Measurements from ENCODE around the gene ABCA1.
"Not testable (repeated sequence)": the region's sequence is repeated elsewhere in the genome, so short reads cannot be mapped to it uniquely, and the experiment has no call there.

The ABCA1 gene
- 0.19 to 1.1 (median 0.57) reads per million in 4 experiments for total RNA-seq

- DNase-seq = peak; percentile 58
Measured at GRCh38 chr9:104927912-104928740, at the start of gene ABCA1. TSS of gene ABCA1 (minus strand) at chr9:104928155. CDS start at chr9:104903679, 24,476 bp downstream.

- DNase-seq = no peak
Measured at GRCh38 chr9:104977580-104977979, 49.6 kb upstream of the ABCA1 start.

GRCh38 chr9:104977168-104977567 lies 49.2 kb upstream of the ABCA1 start:
- no peak for DNase-seq

- not testable (repeated sequence) for DNase-seq
Measured at GRCh38 chr9:104975966-104976595, 48.1 kb upstream of the ABCA1 start.

GRCh38 chr9:104974053-104974962 lies 46.4 kb upstream of the ABCA1 start:
- no peak for DNase-seq

- no peak for DNase-seq
Measured at GRCh38 chr9:104972242-104972866, 44.4 kb upstream of the ABCA1 start.

GRCh38 chr9:104971511-104971910 lies 43.6 kb upstream of the ABCA1 start:
- no peak for DNase-seq

- DNase-seq = no peak
Measured at GRCh38 chr9:104970271-104970987, 42.5 kb upstream of the ABCA1 start.

- no peak for DNase-seq
Measured at GRCh38 chr9:104969116-104969515, 41.2 kb upstream of the ABCA1 start.

- peak; percentile 78 for DNase-seq
Measured at GRCh38 chr9:104968025-104968982, 40.3 kb upstream of the ABCA1 start.

GRCh38 chr9:104963076-104963475 lies 35.1 kb upstream of the ABCA1 start:
- DNase-seq = no peak

GRCh38 chr9:104961701-104962359 lies 33.9 kb upstream of the ABCA1 start:
- no peak for DNase-seq

GRCh38 chr9:104961238-104961637 lies 33.3 kb upstream of the ABCA1 start:
- no peak for DNase-seq

GRCh38 chr9:104960662-104961061 lies 32.7 kb upstream of the ABCA1 start:
- no peak for DNase-seq

GRCh38 chr9:104958751-104959150 lies 30.8 kb upstream of the ABCA1 start:
- DNase-seq = no peak

- not testable (repeated sequence) for DNase-seq
Measured at GRCh38 chr9:104958006-104958405, 30.1 kb upstream of the ABCA1 start.

- DNase-seq = no peak
Measured at GRCh38 chr9:104951487-104951886, 23.5 kb upstream of the ABCA1 start.

- no peak for DNase-seq
Measured at GRCh38 chr9:104950838-104951237, 22.9 kb upstream of the ABCA1 start.

- DNase-seq = no peak
Measured at GRCh38 chr9:104948277-104948676, 20.3 kb upstream of the ABCA1 start.

- no peak for DNase-seq
Measured at GRCh38 chr9:104944871-104945270, 16.9 kb upstream of the ABCA1 start.
